Kidney (tissue), 14 donors: Measurements from ENCODE around the gene CIB2. TPM values are rescaled to one million over a fixed set of nuclear protein-coding genes. Genes with fewer than 3 reads are reported as not detected.

Source experiments
- DNase-seq, 5 donors: peaks; one replicate each; pipeline ENCODE4 v3.0.0-alpha.2; 2013 to 2020
- FAIRE-seq: peaks from 2 replicates; lab custom pipeline; 2012; peaks lifted over from hg19 to GRCh38; lab: Jason Lieb, UNC
- H3K27ac ChIP-seq, 2 donors: one replicate each; pipeline ENCODE4 v1.7.0; 2013; ENCODE audit warnings: low read depth in 2 of 2, low read length in 2 of 2, inconsistent platforms in 1 of 2
- H3K27me3 ChIP-seq: one replicate; pipeline ENCODE4 v1.7.1; 2013; ENCODE audit warnings: low read length, inconsistent platforms; ENCODE audit not compliant: control insufficient read depth, insufficient read depth
- H3K36me3 ChIP-seq, 3 donors: one replicate each; pipeline versions ENCODE4 v1.7.0 to v1.7.1; 2013; ENCODE audit warnings: low read length in 3 of 3, control low read depth in 1 of 3, inconsistent platforms in 1 of 3; ENCODE audit not compliant: insufficient read depth in 3 of 3, control insufficient read depth in 2 of 3
- H3K4me1 ChIP-seq, 3 donors: one replicate each; pipeline versions ENCODE4 v1.7.0 to v1.7.1; 2013; ENCODE audit warnings: low read length in 3 of 3, inconsistent platforms in 1 of 3, low read depth in 1 of 3; ENCODE audit not compliant: control insufficient read depth in 2 of 3, insufficient read depth in 2 of 3
- H3K4me3 ChIP-seq, 3 donors: one replicate each; pipeline versions ENCODE4 v1.7.0 to v1.8.1; 2013; ENCODE audit warnings: low read length in 3 of 3, control low read depth in 1 of 3, inconsistent platforms in 1 of 3
- H3K9ac ChIP-seq, 3 donors: one replicate each; pipeline versions ENCODE4 v1.7.0 to v1.7.1; 2013; ENCODE audit warnings: low read length in 3 of 3, control low read depth in 1 of 3, inconsistent platforms in 1 of 3
- H3K9me3 ChIP-seq, 3 donors: one replicate each; pipeline versions ENCODE4 v1.7.0 to v1.7.1; 2013; ENCODE audit warnings: low read length in 3 of 3, control low read depth in 1 of 3, inconsistent platforms in 1 of 3; ENCODE audit not compliant: control insufficient read depth in 2 of 3, insufficient read depth in 1 of 3
- intact Hi-C: fragments of 100-400 bp; cut with DNase I; formaldehyde crosslinking; loops from one replicate; pipeline ENCODE4 v1.11.1; 2022
- polyA plus RNA-seq: library from polyadenylated mRNA; stranded (reverse); fragments of 350-450 nt; fragmentation: Illumina TruSeq; extraction: RNeasy Lipid Tissue Mini Kit (QIAGEN cat#74804); gene quantifications from one replicate; pipeline ENCODE4 v1.2.3, GENCODE V29; 2014; ENCODE audit warnings: low read depth, low replicate concordance; ENCODE audit not compliant: insufficient read depth
- total RNA-seq: library from RNA; stranded (reverse); fragmentation: NEBNext Ultra II Directional; extraction: Animal tissue kit (Norgen Biotek cat#: 25700); gene quantifications from one replicate; pipeline ENCODE4 v1.2.1, GENCODE V29; 2021
- TF ChIP-seq, protein P1 (sequence below): IDR thresholded peaks from 3 replicates; pipeline ENCODE4 v1.5.1; 2012; ENCODE audit warnings: mild to moderate bottlenecking, moderate library complexity, borderline replicate concordance; ENCODE audit not compliant: insufficient read depth; ENCODE audit errors: extremely low read depth
- donor health status: control.
- donor health status: control.
- donor health status: control.
- donor health status: control.
- donor health status: control.
- donor health status: DM: yes; HTN: yes; CAD: no.
- donor health status: Normal renal cell carcinoma (clear cell type).

Gene CIB2
- total and polyA plus RNA-seq, 2 donors from 2014 or later = 13.7 to 29.9 TPM

DNA sequence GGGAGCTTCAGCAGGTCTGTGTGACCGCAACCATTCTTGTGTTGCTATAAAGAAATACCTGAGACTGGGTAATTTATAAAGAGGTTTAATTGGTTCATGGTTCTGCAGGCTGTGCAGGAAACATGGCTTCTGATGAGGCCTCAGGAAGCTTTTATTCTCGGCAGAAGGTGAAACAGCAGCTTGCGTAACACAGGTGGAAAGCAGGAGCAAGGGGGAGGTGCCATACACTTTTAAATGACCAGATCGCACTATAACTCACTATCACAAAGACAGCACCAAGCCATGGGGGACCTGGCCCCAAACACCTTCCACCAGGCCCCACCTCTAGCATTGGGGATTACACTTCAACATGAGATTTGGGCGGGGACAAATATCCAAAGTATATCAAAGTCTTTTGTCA is 8.3 kb upstream of the CIB2 start:
- DNase-seq = no peak
- Histone ChIP-seq H3K9ac (no peak overlapping the region), H3K9me3 (no peaks in the 10 kb centered on the region), H3K27ac (no peak overlapping the region), H3K4me3 (no peak overlapping the region), H3K36me3 (no peaks in the 10 kb centered on the region), H3K4me1 (no peaks in the 10 kb centered on the region), H3K27me3 (no peaks in the 10 kb centered on the region)
- TF ChIP-seq, protein P1, sequence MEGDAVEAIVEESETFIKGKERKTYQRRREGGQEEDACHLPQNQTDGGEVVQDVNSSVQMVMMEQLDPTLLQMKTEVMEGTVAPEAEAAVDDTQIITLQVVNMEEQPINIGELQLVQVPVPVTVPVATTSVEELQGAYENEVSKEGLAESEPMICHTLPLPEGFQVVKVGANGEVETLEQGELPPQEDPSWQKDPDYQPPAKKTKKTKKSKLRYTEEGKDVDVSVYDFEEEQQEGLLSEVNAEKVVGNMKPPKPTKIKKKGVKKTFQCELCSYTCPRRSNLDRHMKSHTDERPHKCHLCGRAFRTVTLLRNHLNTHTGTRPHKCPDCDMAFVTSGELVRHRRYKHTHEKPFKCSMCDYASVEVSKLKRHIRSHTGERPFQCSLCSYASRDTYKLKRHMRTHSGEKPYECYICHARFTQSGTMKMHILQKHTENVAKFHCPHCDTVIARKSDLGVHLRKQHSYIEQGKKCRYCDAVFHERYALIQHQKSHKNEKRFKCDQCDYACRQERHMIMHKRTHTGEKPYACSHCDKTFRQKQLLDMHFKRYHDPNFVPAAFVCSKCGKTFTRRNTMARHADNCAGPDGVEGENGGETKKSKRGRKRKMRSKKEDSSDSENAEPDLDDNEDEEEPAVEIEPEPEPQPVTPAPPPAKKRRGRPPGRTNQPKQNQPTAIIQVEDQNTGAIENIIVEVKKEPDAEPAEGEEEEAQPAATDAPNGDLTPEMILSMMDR = no peak
- intact Hi-C loops = loop anchor here (10.0 kb wide), 1 partner anchor 55 kb away; no protein-coding TSS in a partner anchor
- no peak for FAIRE-seq

GRCh38 chr15:78133801-78134200 is 2.6 kb upstream of the CIB2 start:
- DNase-seq (peak in 2 of 5 donors; percentile 17 to 19), FAIRE-seq (no peak)
- Histone ChIP-seq H3K27me3 (no peaks in the 10 kb centered on the region), H3K27ac (no peak overlapping the region), H3K9me3 (no peaks in the 10 kb centered on the region), H3K36me3 (no peaks in the 10 kb centered on the region), H3K4me3 (no peak overlapping the region), H3K4me1 (peaks cover 0 to 5% (median 0%) of the 10 kb centered on the region in 3 donors), H3K9ac (no peak overlapping the region)
- intact Hi-C loops = loop anchor here (10.0 kb wide), 1 partner anchor 61 kb away; no protein-coding TSS in a partner anchor
- TF ChIP-seq, protein P1 = no peak

GRCh38 chr15:78130466-78131294 is 565 bp downstream of the CIB2 start:
- Histone ChIP-seq H3K36me3 (no peaks in the 10 kb centered on the region), H3K4me1 (peaks cover 0 to 5% (median 0%) of the 10 kb centered on the region in 3 donors), H3K9me3 (no peaks in the 10 kb centered on the region), H3K27ac (no peak overlapping the region), H3K4me3 (no peak overlapping the region), H3K9ac (no peak overlapping the region), H3K27me3 (no peaks in the 10 kb centered on the region)
- DNase-seq (peak in 3 of 5 donors; percentile 20 to 80 (median 80)), FAIRE-seq (no peak)
- intact Hi-C loops = loop anchor here (10.0 kb wide), 1 partner anchor 64 kb away; no protein-coding TSS in a partner anchor
- TF ChIP-seq, protein P1 = no peak
